ENCODE results near the gene GART. TPM values are rescaled to one million over a fixed set of nuclear protein-coding genes. Genes with fewer than 3 reads are reported as not detected.
A peak's percentile ranks its signal among the peaks of the same experiment; 100 is the strongest.

The GART gene
- total RNA-seq, 4 donors from 2014 or later, result 23.9 to 123 (median 68.5) TPM

DNA sequence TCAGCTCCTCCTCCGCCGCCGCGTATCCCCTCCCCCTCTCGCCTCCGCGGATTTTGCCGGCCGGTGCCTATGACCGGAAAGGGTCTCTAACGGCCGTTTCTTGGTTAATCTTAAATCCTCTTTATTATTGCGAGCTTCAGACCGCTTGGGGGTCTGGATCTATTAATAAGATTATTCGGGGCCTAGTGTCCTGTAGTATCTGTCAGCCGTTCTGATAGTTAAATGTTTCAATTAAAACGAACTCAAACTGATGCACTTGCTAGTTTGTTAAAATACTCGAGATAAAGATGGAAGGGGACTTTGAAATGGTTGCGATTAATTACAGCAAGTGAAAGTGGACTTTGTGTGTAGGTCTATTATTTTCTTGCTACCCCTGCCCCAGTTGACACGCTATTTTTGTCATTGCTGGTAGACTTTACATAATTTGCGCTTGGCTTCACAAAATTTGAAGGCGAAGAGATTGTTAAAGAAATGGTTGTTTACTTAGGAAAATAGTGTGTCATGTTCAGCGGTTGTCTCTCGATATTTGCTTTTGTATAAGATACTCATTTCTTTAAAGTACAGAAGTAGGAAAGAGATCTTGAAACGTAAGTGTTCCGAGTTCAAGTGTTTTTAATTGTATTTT, 1.7 kb upstream of the GART start:
- Histone ChIP-seq H3K36me3 (peaks cover 0 to 20% (median 10%) of the 10 kb centered on the region in 4 donors), H3K9me3 (no peaks in the 10 kb centered on the region), H3K4me3 (peak overlapping the region; percentile 74 to 97 (median 88)), H3K4me1 (peaks cover 19 to 44% (median 35%) of the 10 kb centered on the region in 4 donors), H3K27ac (peak overlapping the region; percentile 93 to 99 (median 98)), H3K27me3 (no peaks in the 10 kb centered on the region)
- in situ Hi-C loops (cut with MboI; ENCODE audit: low pct_ligation_motif_present in 1 of 4, low pct_unique_long_range_greater_than_20kb in 1 of 4, low sequenced_read_pairs in 3 of 4) (no loop called here), intact Hi-C loops (cut with DNase I; ENCODE audit: low total_unique reads) (no loop called here)
- DNase-seq, result peak; percentile 78
- 0% methylated on average over 11 to 26 of the region's 26 CpGs for WGBS, 2 donors (ENCODE audit: low coverage in 1 of 2)
- TF ChIP-seq POLR2AphosphoS5 (IDR thresholded peaks at IDR 0.05) (no peak), POLR2A (IDR thresholded peaks at IDR 0.05) (no peak), EP300 (IDR thresholded peaks at IDR 0.05; ENCODE audit: low read depth) (no peak), CTCF (IDR thresholded peaks at IDR 0.05) (no peak)

DNA sequence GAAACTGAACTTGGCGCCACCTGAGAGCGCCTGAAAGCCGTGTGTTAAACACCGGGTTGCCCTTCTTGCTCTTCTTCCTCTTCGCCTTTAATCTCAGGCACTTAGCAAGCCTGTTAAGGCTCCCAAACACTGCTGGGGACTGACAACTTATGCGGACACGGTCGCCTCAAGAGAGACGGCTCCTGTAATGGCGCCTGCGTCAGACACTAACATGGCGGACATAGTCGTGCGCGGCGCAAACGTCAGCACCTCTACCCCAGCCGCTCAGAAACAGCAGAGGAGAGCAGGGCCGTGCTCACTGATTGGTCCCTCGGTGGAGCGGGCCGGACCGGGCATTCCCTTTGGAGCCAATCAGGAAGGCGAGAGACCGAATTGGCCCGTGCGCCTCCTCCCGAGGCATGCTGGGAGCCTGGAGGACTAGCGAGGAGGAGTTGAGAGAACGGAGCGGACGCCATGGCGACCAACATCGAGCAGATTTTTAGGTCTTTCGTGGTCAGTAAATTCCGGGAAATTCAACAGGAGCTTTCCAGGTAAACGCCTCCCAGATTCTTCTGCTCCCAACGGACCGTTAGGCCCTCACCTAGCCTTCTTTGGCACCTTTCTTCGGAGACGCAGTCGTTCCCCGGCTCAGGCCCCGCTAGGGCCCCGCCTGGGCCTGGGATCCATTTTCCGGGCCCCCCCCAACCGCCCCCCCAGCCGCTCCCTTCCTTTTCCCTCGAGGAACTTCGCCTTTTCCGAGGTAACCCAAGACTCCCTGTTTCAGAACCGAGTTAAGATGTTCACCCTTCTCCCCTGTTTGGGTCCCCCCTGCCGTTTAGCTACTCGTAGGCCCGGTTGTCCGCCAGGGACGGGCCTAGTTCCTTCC, 955 bp upstream of the GART start, which contains the start of gene SON:
Gene SON (plus strand): TSS at position 399 of the 865 bp plus-strand sequence. CDS start 55 bp downstream, at position 454.
- intact Hi-C loops (cut with DNase I; ENCODE audit: low total_unique reads), result no loop called here
- in situ Hi-C loops (cut with MboI; ENCODE audit: low pct_ligation_motif_present in 1 of 4, low pct_unique_long_range_greater_than_20kb in 1 of 4, low sequenced_read_pairs in 3 of 4), result no loop called here

GRCh38 chr21:33541105-33541711, 709 bp downstream of the GART start:
- peaks cover 19 to 37% (median 33%) of the 10 kb centered on the region in 4 donors for H3K4me1 ChIP-seq
- 33 to 68% methylated on average over 13 to 19 of the region's 19 CpGs for WGBS, 2 donors (ENCODE audit: low coverage in 1 of 2)
- no peak for TF ChIP-seq EP300 (IDR thresholded peaks at IDR 0.05; ENCODE audit: low read depth)
- TF ChIP-seq POLR2A (IDR thresholded peaks at IDR 0.05), result no peak
- no peak for TF ChIP-seq CTCF (IDR thresholded peaks at IDR 0.05)
- TF ChIP-seq POLR2AphosphoS5 (IDR thresholded peaks at IDR 0.05), result no peak
- no peak for DNase-seq
- H3K9me3 ChIP-seq, result no peaks in the 10 kb centered on the region
- in situ Hi-C loops (cut with MboI; ENCODE audit: low pct_ligation_motif_present in 1 of 4, low pct_unique_long_range_greater_than_20kb in 1 of 4, low sequenced_read_pairs in 3 of 4) (no loop called here), intact Hi-C loops (cut with DNase I; ENCODE audit: low total_unique reads) (no loop called here)
- no peaks in the 10 kb centered on the region for H3K27me3 ChIP-seq
- H3K36me3 ChIP-seq, result peaks cover 0 to 10% (median 4%) of the 10 kb centered on the region in 4 donors
- peak overlapping the region; percentile 93 to 99 (median 98) for H3K27ac ChIP-seq
- peak overlapping the region; percentile 63 to 97 (median 81) for H3K4me3 ChIP-seq

More for the DNA sequence above, 955 bp upstream of the GART start, which contains the start of gene SON:
- TF ChIP-seq EP300 (IDR thresholded peaks at IDR 0.05; ENCODE audit: low read depth) (no peak), POLR2A (IDR thresholded peaks at IDR 0.05) (peak; percentile 97), POLR2AphosphoS5 (IDR thresholded peaks at IDR 0.05) (peak; percentile 95 to 98 (median 97)), CTCF (IDR thresholded peaks at IDR 0.05) (peak in 1 of 5 experiments; percentile 8)
- WGBS, 2 donors (ENCODE audit: low coverage in 1 of 2), result 0% methylated on average over 10 to 53 of the region's 57 CpGs
- Histone ChIP-seq H3K4me1 (peaks cover 19 to 44% (median 35%) of the 10 kb centered on the region in 4 donors), H3K4me3 (peak within 1 kb of the TSS; percentile 74 to 97 (median 88)), H3K27ac (peak within 1 kb of the TSS; percentile 93 to 99 (median 98)), H3K27me3 (no peaks in the 10 kb centered on the region), H3K9me3 (no peaks in the 10 kb centered on the region), H3K36me3 (peaks cover 0 to 15% (median 7%) of the 10 kb centered on the region in 4 donors)
- peak; percentile 99 for DNase-seq

Measured in transverse colon (tissue), 4 donors.